Left kidney (tissue), 1 donor: Measurements from ENCODE around the gene IPO9. TPM values are rescaled to one million over a fixed set of nuclear protein-coding genes. Genes with fewer than 3 reads are reported as not detected.

Experiments used
- polyA plus RNA-seq: library from polyadenylated mRNA; unstranded; fragments of 120-200 nt; gene quantifications from one replicate; pipeline ENCODE4 v1.2.1, GENCODE V29; 2013; ENCODE audit not compliant: insufficient read length

The IPO9 gene
- polyA plus RNA-seq, 1 donor: 90.2 TPM

Other genes starting within 250 kb of the IPO9 start
- 11.8 TPM for gene SHISA4, start 59.7 kb downstream of the IPO9 start, polyA plus RNA-seq
- 3.9 TPM for gene LMOD1, start 117.4 kb downstream of the IPO9 start, polyA plus RNA-seq
- 73.1 TPM for gene TIMM17A, start 126.3 kb downstream of the IPO9 start, polyA plus RNA-seq
- gene RNPEP, start 153.5 kb downstream of the IPO9 start, polyA plus RNA-seq: 74.5 TPM
- gene ELF3, start 181.4 kb downstream of the IPO9 start, polyA plus RNA-seq: 60.0 TPM